H9 (cell line): ENCODE results near the gene COX17. TPM values are rescaled to one million over a fixed set of nuclear protein-coding genes. Genes with fewer than 3 reads are reported as not detected.

Source experiments
- DNase-seq: peaks from one replicate; pipeline ENCODE4 v3.0.0-alpha.2; 2017
- H2AFZ ChIP-seq: one replicate; pipeline ENCODE4 v1.6.1; 2013; ENCODE audit warnings: mild to moderate bottlenecking, low read length, control low read depth, moderate library complexity
- H2AK5ac ChIP-seq: 2 replicates; pipeline ENCODE4 v1.6.1; 2013; ENCODE audit warnings: low read length, control low read depth, mixed read lengths; ENCODE audit not compliant: insufficient read length
- H2BK120ac ChIP-seq: one replicate; pipeline ENCODE4 v1.6.1; 2013; ENCODE audit warnings: low read depth, mild to moderate bottlenecking, low read length, control low read depth, inconsistent platforms; ENCODE audit not compliant: poor library complexity, severe bottlenecking
- H2BK12ac ChIP-seq: 2 replicates; pipeline ENCODE4 v1.6.1; 2013; ENCODE audit warnings: low read length, control low read depth, mixed read lengths, low read depth; ENCODE audit not compliant: insufficient read length
- H2BK15ac ChIP-seq: 2 replicates; pipeline ENCODE4 v1.6.1; 2013; ENCODE audit warnings: low read depth, low read length, control low read depth
- H2BK20ac ChIP-seq: one replicate; pipeline ENCODE4 v1.6.1; 2013; ENCODE audit warnings: low read depth, mild to moderate bottlenecking, low read length, control low read depth, inconsistent platforms; ENCODE audit not compliant: poor library complexity, severe bottlenecking
- H2BK5ac ChIP-seq: 2 replicates; pipeline ENCODE4 v1.6.1; 2013; ENCODE audit warnings: low read length, control low read depth, mixed read lengths; ENCODE audit not compliant: insufficient read length
- H3K14ac ChIP-seq: 2 replicates; pipeline ENCODE4 v1.6.1; 2013; ENCODE audit warnings: low read length, control low read depth; ENCODE audit not compliant: insufficient read depth
- H3K18ac ChIP-seq: 2 replicates; pipeline ENCODE4 v1.6.1; 2013; ENCODE audit warnings: low read depth, mild to moderate bottlenecking, mixed read lengths, low read length, control low read depth; ENCODE audit not compliant: insufficient read length
- H3K23ac ChIP-seq: 2 replicates; pipeline ENCODE4 v1.6.1; 2013; ENCODE audit warnings: low read length, control low read depth, mixed read lengths, low read depth; ENCODE audit not compliant: insufficient read length
- H3K23me2 ChIP-seq: 2 replicates; pipeline ENCODE4 v1.6.1; 2013; ENCODE audit warnings: low read depth, mild to moderate bottlenecking, mixed read lengths, low read length, control low read depth; ENCODE audit not compliant: insufficient read length, poor library complexity, severe bottlenecking
- H3K27ac ChIP-seq: 2 replicates; pipeline ENCODE4 v1.5.1; 2013; ENCODE audit warnings: low read length, control low read depth, mixed read lengths, low read depth; ENCODE audit not compliant: insufficient read length
- H3K27me3 ChIP-seq: 2 replicates; pipeline ENCODE4 v1.6.1; 2013; ENCODE audit warnings: low read length, control low read depth, inconsistent platforms; ENCODE audit not compliant: insufficient read depth
- H3K4ac ChIP-seq: 2 replicates; pipeline ENCODE4 v1.6.1; 2013; ENCODE audit warnings: low read depth, mild to moderate bottlenecking, control low read depth, inconsistent platforms, low read length, moderate library complexity
- H3K4me1 ChIP-seq: 2 replicates; pipeline ENCODE4 v1.6.1; 2013; ENCODE audit warnings: low read length, control low read depth, inconsistent platforms; ENCODE audit not compliant: insufficient read depth
- H3K4me2 ChIP-seq: 2 replicates; pipeline ENCODE4 v1.6.1; 2013; ENCODE audit warnings: low read length, control low read depth, mixed read lengths; ENCODE audit not compliant: insufficient read length, insufficient read depth
- H3K56ac ChIP-seq: 2 replicates; pipeline ENCODE4 v1.6.1; 2013; ENCODE audit warnings: low read depth, mild to moderate bottlenecking, mixed read lengths, low read length, control low read depth; ENCODE audit not compliant: insufficient read length
- H3K79me1 ChIP-seq: 2 replicates; pipeline ENCODE4 v1.6.1; 2013; ENCODE audit warnings: low read depth, mild to moderate bottlenecking, moderate library complexity, low read length, control low read depth, inconsistent platforms; ENCODE audit not compliant: insufficient read depth, poor library complexity, severe bottlenecking
- H3K79me2 ChIP-seq: 2 replicates; pipeline ENCODE4 v1.6.1; 2013; ENCODE audit warnings: low read length, control low read depth, inconsistent platforms; ENCODE audit not compliant: insufficient read depth
- H3K9ac ChIP-seq: 2 replicates; pipeline ENCODE4 v1.6.1; 2013; ENCODE audit warnings: low read length, control low read depth, mixed read lengths; ENCODE audit not compliant: insufficient read length; ENCODE audit errors: extremely low read depth
- H3K9me3 ChIP-seq: one replicate; pipeline ENCODE4 v1.6.1; 2013; ENCODE audit warnings: low read depth, low read length, inconsistent platforms; ENCODE audit not compliant: control insufficient read depth
- H3T11ph ChIP-seq: one replicate; pipeline ENCODE4 v1.6.1; 2013; ENCODE audit warnings: mild to moderate bottlenecking, low read length, control low read depth, inconsistent platforms
- H4K20me1 ChIP-seq: one replicate; pipeline ENCODE4 v1.6.1; 2013; ENCODE audit not compliant: control insufficient read depth, insufficient read length, insufficient read depth
- H4K5ac ChIP-seq: 2 replicates; pipeline ENCODE4 v1.6.1; 2013; ENCODE audit warnings: low read depth, mild to moderate bottlenecking, mixed read lengths, low read length, control low read depth; ENCODE audit not compliant: insufficient read length
- H4K8ac ChIP-seq: replicated peaks from 2 replicates; pipeline ENCODE4 v1.6.1; 2013; ENCODE audit warnings: low read length, control low read depth, mixed read lengths, low read depth; ENCODE audit not compliant: insufficient read length
- H4K91ac ChIP-seq: 2 replicates; pipeline ENCODE4 v1.6.1; 2013; ENCODE audit warnings: low read depth, mild to moderate bottlenecking, moderate library complexity, mixed read lengths, low read length, control low read depth; ENCODE audit not compliant: insufficient read length
- H3K27ac Mint-ChIP-seq, 3 experiments: 2 replicates in 2 of 3; 3 replicates in 1 of 3; pipeline ENCODE4 v1.8.0; 2020 to 2021; ENCODE audit warnings: mixed read lengths in 3 of 3, mild to moderate bottlenecking in 1 of 3, moderate library complexity in 1 of 3
- H3K27me3 Mint-ChIP-seq: 2 replicates; pipeline ENCODE4 v1.8.0; 2021; ENCODE audit warnings: low read depth, mild to moderate bottlenecking, moderate library complexity, mixed read lengths
- H3K36me3 Mint-ChIP-seq, 3 experiments: 2 replicates in 2 of 3; 3 replicates in 1 of 3; pipeline ENCODE4 v1.8.0; 2020 to 2021; ENCODE audit warnings: low read depth in 3 of 3, mixed read lengths in 3 of 3; ENCODE audit not compliant: insufficient read depth in 1 of 3
- H3K4me1 Mint-ChIP-seq, 2 experiments: 2 replicates each; pipeline ENCODE4 v1.8.0; 2020; ENCODE audit warnings: mixed read lengths in 2 of 2
- H3K4me3 Mint-ChIP-seq, 2 experiments: 2 replicates in 1 of 2; 3 replicates in 1 of 2; pipeline ENCODE4 v1.8.0; 2020 to 2021; ENCODE audit warnings: mild to moderate bottlenecking in 2 of 2, mixed read lengths in 2 of 2, moderate library complexity in 1 of 2
- H3K9me3 Mint-ChIP-seq, 2 experiments: 2 replicates in 1 of 2; 3 replicates in 1 of 2; pipeline ENCODE4 v1.8.0; 2020; ENCODE audit warnings: mild to moderate bottlenecking in 2 of 2, mixed read lengths in 2 of 2, moderate library complexity in 1 of 2
- WGBS: extraction: QIAGEN DNeasy Blood & Tissue Kit; methylation state at CpG from one replicate; pipeline ENCODE4 v1.1.7; 2013; ENCODE audit warnings: missing lambda C conversion rate, low lambda C conversion rate, mixed read lengths; ENCODE audit not compliant: insufficient read length; ENCODE audit errors: extremely low coverage; 5-methylcytosine and 5-hydroxymethylcytosine counted together
- total RNA-seq: library from RNA; stranded (reverse); gene quantifications from 2 replicates; pipeline ENCODE4 v1.2.1, GENCODE V29; 2021
- TF ChIP-seq, protein P1 (sequence below): fragments of 200-600 bp; sonication (generic); conservative IDR thresholded peaks from 3 replicates; pipeline ENCODE4 v1.8.0; 2021; ENCODE audit warnings: antibody characterized with exemption, mild to moderate bottlenecking

The COX17 gene
- total RNA-seq, 1 experiment from 2014 or later = 47.0 TPM

DNA sequence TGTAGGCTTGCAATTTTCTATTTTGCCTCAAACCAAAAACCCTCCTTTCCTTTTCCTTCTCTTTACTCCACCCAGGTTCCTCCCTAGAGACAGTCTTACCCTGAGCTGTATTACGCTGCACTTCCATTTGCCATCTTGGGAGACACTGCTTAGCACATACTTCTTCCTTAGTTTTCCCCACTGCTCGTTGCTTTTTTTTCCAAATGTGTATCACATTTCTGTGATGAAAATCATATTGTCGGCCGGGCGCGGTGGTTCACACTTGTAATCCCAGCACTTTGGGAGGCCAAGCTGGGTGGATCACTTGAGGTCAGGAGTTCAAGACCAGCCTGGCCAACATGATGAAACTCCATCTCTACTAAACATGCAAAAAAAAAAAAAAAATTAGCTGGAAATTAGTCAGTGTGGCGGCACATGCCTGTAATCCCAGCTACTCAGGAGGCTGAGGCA lies 46.3 kb downstream of the COX17 start:
- Mint-ChIP-seq H3K27ac (no peak overlapping the region; a peak in 1 of 7 replicates), H3K9me3 (no peaks in the 10 kb centered on the region), H3K36me3 (no peaks in the 10 kb centered on the region), H3K4me1 (peaks cover 15 to 19% of the 10 kb centered on the region in 2 experiments), H3K27me3 (peaks cover 2% of the 10 kb centered on the region), H3K4me3 (no peak overlapping the region)
- H2BK15ac ChIP-seq = no peak overlapping the region
- no peak overlapping the region for H2BK12ac ChIP-seq
- no peak overlapping the region for H2AK5ac ChIP-seq
- no peaks in the 10 kb centered on the region for H3K27me3 ChIP-seq
- H3K4ac ChIP-seq = no peak overlapping the region
- no peak overlapping the region for H3K27ac ChIP-seq
- no CpG with 5 or more reads among the region's 7 CpGs for WGBS
- H3K9ac ChIP-seq = no peak overlapping the region
- H3K23me2 ChIP-seq = no peaks in the 10 kb centered on the region
- H3K14ac ChIP-seq = no peak overlapping the region
- no peak overlapping the region for H2AFZ ChIP-seq
- H2BK5ac ChIP-seq = no peak overlapping the region
- no peaks in the 10 kb centered on the region for H3K79me2 ChIP-seq
- H3K79me1 ChIP-seq = no peaks in the 10 kb centered on the region
- no peak overlapping the region for H3K18ac ChIP-seq
- H3K23ac ChIP-seq = no peak overlapping the region
- H3T11ph ChIP-seq = no peak overlapping the region
- no peaks in the 10 kb centered on the region for H4K20me1 ChIP-seq
- H2BK120ac ChIP-seq = no peak overlapping the region
- H4K91ac ChIP-seq = no peak overlapping the region
- H4K8ac ChIP-seq = no peak overlapping the region
- no peak overlapping the region for H2BK20ac ChIP-seq
- H3K9me3 ChIP-seq = no peaks in the 10 kb centered on the region
- TF ChIP-seq, protein P1, sequence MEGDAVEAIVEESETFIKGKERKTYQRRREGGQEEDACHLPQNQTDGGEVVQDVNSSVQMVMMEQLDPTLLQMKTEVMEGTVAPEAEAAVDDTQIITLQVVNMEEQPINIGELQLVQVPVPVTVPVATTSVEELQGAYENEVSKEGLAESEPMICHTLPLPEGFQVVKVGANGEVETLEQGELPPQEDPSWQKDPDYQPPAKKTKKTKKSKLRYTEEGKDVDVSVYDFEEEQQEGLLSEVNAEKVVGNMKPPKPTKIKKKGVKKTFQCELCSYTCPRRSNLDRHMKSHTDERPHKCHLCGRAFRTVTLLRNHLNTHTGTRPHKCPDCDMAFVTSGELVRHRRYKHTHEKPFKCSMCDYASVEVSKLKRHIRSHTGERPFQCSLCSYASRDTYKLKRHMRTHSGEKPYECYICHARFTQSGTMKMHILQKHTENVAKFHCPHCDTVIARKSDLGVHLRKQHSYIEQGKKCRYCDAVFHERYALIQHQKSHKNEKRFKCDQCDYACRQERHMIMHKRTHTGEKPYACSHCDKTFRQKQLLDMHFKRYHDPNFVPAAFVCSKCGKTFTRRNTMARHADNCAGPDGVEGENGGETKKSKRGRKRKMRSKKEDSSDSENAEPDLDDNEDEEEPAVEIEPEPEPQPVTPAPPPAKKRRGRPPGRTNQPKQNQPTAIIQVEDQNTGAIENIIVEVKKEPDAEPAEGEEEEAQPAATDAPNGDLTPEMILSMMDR = no peak
- H3K4me2 ChIP-seq = no peak overlapping the region
- H3K4me1 ChIP-seq = no peaks in the 10 kb centered on the region
- no peak for DNase-seq
- H3K56ac ChIP-seq = no peak overlapping the region
- H4K5ac ChIP-seq = no peak overlapping the region
